NCI-H2227 (cell line): ENCODE measurements around the gene PLB1.

Source experiments
- DNase-seq: peaks from one replicate; lab custom pipeline; 2025; ENCODE audit not compliant: unreplicated experiment; lab: John Stamatoyannopoulos, UW

The PLB1 gene

DNA sequence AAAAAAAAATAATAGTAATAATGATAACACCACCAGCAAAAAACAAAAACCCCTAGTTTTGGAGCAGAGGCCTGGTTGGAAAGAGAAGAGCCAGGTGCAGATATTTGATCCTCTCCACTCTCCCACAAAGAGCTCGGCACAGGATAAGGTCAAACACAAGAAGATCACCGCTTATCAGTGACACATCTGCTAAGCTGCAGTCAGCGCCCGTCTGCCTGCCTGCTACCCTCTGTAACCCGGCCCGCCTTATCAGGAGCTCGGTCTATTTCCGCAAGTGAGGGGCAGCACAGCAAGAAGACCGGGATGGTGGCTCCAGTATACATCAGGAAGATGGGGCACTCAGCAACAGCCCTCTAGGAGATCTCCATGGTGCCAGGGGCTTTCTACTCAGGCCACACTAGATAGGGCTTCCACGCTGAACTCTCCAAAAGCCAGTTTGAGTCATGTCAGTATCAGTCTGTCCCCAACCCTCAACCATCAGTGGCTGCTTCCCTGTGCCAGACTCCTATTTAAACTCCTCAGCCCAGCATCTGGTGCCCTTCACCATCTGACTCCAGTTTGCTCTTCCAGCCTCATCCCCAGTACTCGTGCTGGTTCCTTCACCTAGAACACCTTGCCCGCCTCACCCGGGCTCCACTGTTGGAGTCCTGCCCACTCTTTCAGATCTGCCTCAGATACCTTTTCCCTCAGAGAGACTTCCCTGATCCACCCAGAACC lies 188.4 kb downstream of the PLB1 start:
- DNase-seq: no peak

DNA sequence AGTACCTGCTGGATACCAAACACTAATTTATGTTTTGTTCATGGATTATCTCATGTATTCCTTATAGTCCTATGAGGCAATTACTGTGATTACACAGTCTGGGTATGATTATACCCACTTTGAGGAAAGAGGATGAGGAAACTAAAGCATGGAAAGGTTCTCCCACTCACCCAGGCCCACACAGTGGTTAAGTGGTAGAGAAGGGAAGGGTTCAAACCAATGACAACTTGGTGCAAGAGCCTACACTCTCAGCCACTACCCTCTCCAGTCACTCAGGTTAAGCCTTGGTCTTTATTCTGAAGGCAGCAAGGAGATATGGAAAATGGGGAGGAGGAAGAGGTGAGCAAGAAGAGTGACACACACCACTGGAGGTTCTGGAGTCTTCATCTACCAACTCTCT lies 191.3 kb downstream of the PLB1 start:
- DNase-seq: no peak

DNA sequence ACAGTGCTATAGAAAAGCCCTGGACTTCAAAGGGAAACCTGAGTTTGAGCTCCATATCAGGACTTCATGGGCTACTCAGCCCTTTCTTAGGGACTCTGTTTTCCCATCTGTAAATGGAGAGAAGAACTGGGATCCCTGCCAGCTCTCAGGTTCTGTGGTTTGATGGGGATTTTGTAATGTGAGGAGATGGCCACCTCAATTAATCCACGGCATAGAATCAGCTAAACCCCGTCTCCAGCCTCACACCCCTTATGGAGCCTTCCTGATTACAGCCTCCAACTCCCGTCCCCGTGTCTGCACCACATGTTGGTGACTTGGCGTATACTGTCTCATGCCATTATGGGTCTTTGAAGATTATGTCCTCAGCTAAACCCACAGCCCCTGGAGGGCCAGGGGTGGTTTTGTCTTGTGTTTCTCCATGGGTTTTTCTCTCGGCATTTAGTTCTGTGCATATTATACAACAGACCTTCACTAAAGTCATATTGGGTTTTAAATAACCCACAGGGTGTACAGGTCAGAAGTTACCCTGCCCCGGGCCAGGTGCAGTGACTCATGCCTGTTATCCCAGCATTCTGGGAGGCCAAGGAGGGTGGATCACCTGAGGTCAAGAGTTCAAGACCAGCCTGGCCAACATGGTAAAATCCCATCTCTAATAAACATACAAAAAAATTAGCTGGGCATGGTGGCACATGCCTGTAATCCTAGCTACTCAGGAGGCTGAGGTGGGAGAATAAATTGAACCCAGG lies 192.0 kb downstream of the PLB1 start:
- DNase-seq: no peak

DNA sequence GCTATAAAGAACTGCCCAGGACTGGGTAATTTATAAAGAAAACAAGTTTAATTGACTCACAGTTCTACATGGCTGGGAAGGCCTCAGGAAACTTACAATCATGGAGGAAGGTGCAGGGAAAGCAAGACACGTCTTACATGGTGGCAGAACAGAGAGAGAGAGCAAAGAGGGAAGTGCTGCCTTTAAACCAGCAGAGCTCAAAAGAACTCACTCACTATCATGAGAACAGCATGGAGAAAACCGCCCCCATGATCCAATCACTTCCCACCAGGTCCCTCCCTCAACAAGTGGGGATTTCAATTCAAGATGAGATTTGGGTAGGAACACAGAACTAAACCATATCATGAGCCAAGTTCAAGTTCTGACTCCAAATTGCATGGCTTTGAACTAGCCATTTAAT lies 193.0 kb downstream of the PLB1 start:
- DNase-seq: no peak

DNA sequence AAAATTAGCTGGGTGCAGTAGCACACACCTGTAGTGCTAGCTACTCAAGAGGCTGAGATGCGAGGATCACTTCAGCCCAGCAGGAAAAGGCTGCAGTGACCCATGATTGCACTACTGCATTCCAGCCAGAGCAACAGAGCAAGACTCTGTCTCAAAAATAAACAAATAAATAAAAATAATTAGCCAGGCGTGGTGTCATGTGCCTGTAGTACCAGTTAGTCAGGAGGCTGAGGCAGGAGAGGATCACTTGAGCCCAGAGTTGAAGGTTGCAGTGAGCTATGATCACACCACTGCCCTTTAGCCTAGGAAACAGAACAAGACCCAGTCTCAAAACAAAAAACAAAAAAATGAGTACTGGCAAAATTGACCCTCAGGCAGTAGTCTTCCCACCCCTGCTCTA lies 193.9 kb downstream of the PLB1 start:
- DNase-seq: no peak

GRCh38 chr2:28692411-28692810 lies 196.6 kb downstream of the PLB1 start:
- DNase-seq: no peak

DNA sequence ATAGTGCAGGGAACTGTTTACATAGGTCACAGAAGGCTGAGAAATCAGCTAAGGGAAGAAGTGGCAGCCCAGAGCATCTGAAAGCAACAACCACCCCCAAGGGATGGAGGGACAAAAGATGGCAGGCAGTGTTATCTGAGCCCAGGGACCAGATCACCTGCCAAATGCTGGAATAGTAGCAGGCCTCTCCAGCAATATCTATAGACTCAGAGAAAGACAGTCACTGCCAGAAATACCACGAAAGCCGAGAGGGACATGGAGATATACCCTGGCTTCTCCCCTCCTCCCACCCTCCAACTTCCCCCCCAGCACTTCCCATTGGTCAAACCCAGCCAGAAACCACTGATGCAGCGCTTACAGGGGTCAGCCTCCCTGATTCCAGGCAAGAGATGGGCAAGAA lies 197.4 kb downstream of the PLB1 start:
- no peak for DNase-seq
